ENCODE measurements around the gene LTBP1. TPM values are rescaled to one million over a fixed set of nuclear protein-coding genes. Genes with fewer than 3 reads are reported as not detected.

LTBP1 gene
- total RNA-seq, 1 experiment from 2014 or later = 11.8 TPM

GRCh38 chr2:33288011-33288410 lies 341.3 kb downstream of the LTBP1 start:
- DNase-seq = no peak
- no peak overlapping the region for H3K4me2 ChIP-seq (ENCODE audit: low read depth, low read length, poor library complexity, severe bottlenecking)
- no peaks in the 10 kb centered on the region for H3K27me3 ChIP-seq (ENCODE audit: low read length)
- no peak overlapping the region for H3K4me3 ChIP-seq (ENCODE audit: low read length)
- no peaks in the 10 kb centered on the region for H3K36me3 ChIP-seq (ENCODE audit: insufficient read depth, low read length)
- H3K9ac ChIP-seq (ENCODE audit: low read length) = no peak overlapping the region
- peaks cover 30% of the 10 kb centered on the region for H3K4me1 ChIP-seq (ENCODE audit: low read length)
- H2AFZ ChIP-seq (ENCODE audit: low read length) = no peak overlapping the region
- no peaks in the 10 kb centered on the region; the same call in 1 of the 2 replicates for H3K9me2 ChIP-seq (replicated peaks; ENCODE audit: insufficient read depth, low read length)
- H3K9me3 ChIP-seq (ENCODE audit: low read length) = no peaks in the 10 kb centered on the region
- H3K27ac ChIP-seq (ENCODE audit: low read length) = no peak overlapping the region
- no peaks in the 10 kb centered on the region for H3K79me2 ChIP-seq (ENCODE audit: low read length)
- H4K20me1 ChIP-seq (ENCODE audit: insufficient read depth, low read depth, low read length) = no peaks in the 10 kb centered on the region

GRCh38 chr2:33289961-33290360 lies 343.2 kb downstream of the LTBP1 start:
- Histone ChIP-seq H3K9me3 (ENCODE audit: low read length) (no peaks in the 10 kb centered on the region), H3K4me1 (ENCODE audit: low read length) (peaks cover 34% of the 10 kb centered on the region), H3K4me3 (ENCODE audit: low read length) (peak overlapping the region; percentile 12; the same call in 1 of the 2 replicates), H3K9ac (ENCODE audit: low read length) (peak overlapping the region; percentile 18; the same call in 1 of the 2 replicates), H3K79me2 (ENCODE audit: low read length) (no peaks in the 10 kb centered on the region), H3K36me3 (ENCODE audit: insufficient read depth, low read length) (no peaks in the 10 kb centered on the region), H3K27me3 (ENCODE audit: low read length) (no peaks in the 10 kb centered on the region), H3K27ac (ENCODE audit: low read length) (peak overlapping the region; percentile 72), H4K20me1 (ENCODE audit: insufficient read depth, low read depth, low read length) (no peaks in the 10 kb centered on the region), H3K4me2 (ENCODE audit: low read depth, low read length, poor library complexity, severe bottlenecking) (peak overlapping the region; percentile 48), H3K9me2 (replicated peaks; ENCODE audit: insufficient read depth, low read length) (no peaks in the 10 kb centered on the region; the same call in 1 of the 2 replicates), H2AFZ (ENCODE audit: low read length) (0 out of 2 replicates have a peak overlapping the region, but pooled peaks have one; percentile 18)
- DNase-seq = peak; percentile 45

- Histone ChIP-seq H3K9ac (ENCODE audit: low read length) (no peak overlapping the region), H3K36me3 (ENCODE audit: insufficient read depth, low read length) (no peaks in the 10 kb centered on the region), H3K9me3 (ENCODE audit: low read length) (no peaks in the 10 kb centered on the region), H3K4me1 (ENCODE audit: low read length) (peaks cover 34% of the 10 kb centered on the region), H3K4me3 (ENCODE audit: low read length) (no peak overlapping the region; the same call in 1 of the 2 replicates), H3K9me2 (replicated peaks; ENCODE audit: insufficient read depth, low read length) (no peaks in the 10 kb centered on the region; the same call in 1 of the 2 replicates), H4K20me1 (ENCODE audit: insufficient read depth, low read depth, low read length) (no peaks in the 10 kb centered on the region), H3K79me2 (ENCODE audit: low read length) (no peaks in the 10 kb centered on the region), H3K4me2 (ENCODE audit: low read depth, low read length, poor library complexity, severe bottlenecking) (peak overlapping the region; percentile 48), H3K27ac (ENCODE audit: low read length) (peak overlapping the region; percentile 72), H2AFZ (ENCODE audit: low read length) (no peak overlapping the region), H3K27me3 (ENCODE audit: low read length) (no peaks in the 10 kb centered on the region)
- DNase-seq = no peak
Observed at GRCh38 chr2:33291278-33292013, 344.7 kb downstream of the LTBP1 start.

- Histone ChIP-seq H3K36me3 (ENCODE audit: insufficient read depth, low read length) (no peaks in the 10 kb centered on the region), H3K79me2 (ENCODE audit: low read length) (no peaks in the 10 kb centered on the region), H3K9me3 (ENCODE audit: low read length) (no peaks in the 10 kb centered on the region), H3K27me3 (ENCODE audit: low read length) (no peaks in the 10 kb centered on the region), H4K20me1 (ENCODE audit: insufficient read depth, low read depth, low read length) (no peaks in the 10 kb centered on the region), H3K27ac (ENCODE audit: low read length) (no peak overlapping the region), H3K4me2 (ENCODE audit: low read depth, low read length, poor library complexity, severe bottlenecking) (no peak overlapping the region), H3K9me2 (replicated peaks; ENCODE audit: insufficient read depth, low read length) (no peaks in the 10 kb centered on the region; the same call in 1 of the 2 replicates), H3K9ac (ENCODE audit: low read length) (no peak overlapping the region), H3K4me3 (ENCODE audit: low read length) (no peak overlapping the region), H2AFZ (ENCODE audit: low read length) (no peak overlapping the region), H3K4me1 (ENCODE audit: low read length) (peaks cover 34% of the 10 kb centered on the region)
- no peak for DNase-seq
Observed at GRCh38 chr2:33292063-33292462, 345.3 kb downstream of the LTBP1 start.

- Histone ChIP-seq H3K9me3 (ENCODE audit: low read length) (no peaks in the 10 kb centered on the region), H3K4me3 (ENCODE audit: low read length) (no peak overlapping the region), H3K9me2 (replicated peaks; ENCODE audit: insufficient read depth, low read length) (no peaks in the 10 kb centered on the region; the same call in 1 of the 2 replicates), H3K4me1 (ENCODE audit: low read length) (peaks cover 34% of the 10 kb centered on the region), H3K79me2 (ENCODE audit: low read length) (no peaks in the 10 kb centered on the region), H3K4me2 (ENCODE audit: low read depth, low read length, poor library complexity, severe bottlenecking) (no peak overlapping the region), H3K27me3 (ENCODE audit: low read length) (no peaks in the 10 kb centered on the region), H2AFZ (ENCODE audit: low read length) (no peak overlapping the region), H3K27ac (ENCODE audit: low read length) (no peak overlapping the region), H3K36me3 (ENCODE audit: insufficient read depth, low read length) (no peaks in the 10 kb centered on the region), H4K20me1 (ENCODE audit: insufficient read depth, low read depth, low read length) (no peaks in the 10 kb centered on the region), H3K9ac (ENCODE audit: low read length) (no peak overlapping the region)
- no peak for DNase-seq
Observed at GRCh38 chr2:33292981-33293595, 346.3 kb downstream of the LTBP1 start.

- no peaks in the 10 kb centered on the region for H3K79me2 ChIP-seq (ENCODE audit: low read length)
- no peaks in the 10 kb centered on the region for H4K20me1 ChIP-seq (ENCODE audit: insufficient read depth, low read depth, low read length)
- no peaks in the 10 kb centered on the region for H3K9me2 ChIP-seq (replicated peaks; ENCODE audit: insufficient read depth, low read length)
- H3K27ac ChIP-seq (ENCODE audit: low read length) = no peak overlapping the region
- no peaks in the 10 kb centered on the region for H3K27me3 ChIP-seq (ENCODE audit: low read length)
- no peak overlapping the region for H2AFZ ChIP-seq (ENCODE audit: low read length)
- DNase-seq = no peak
- H3K9me3 ChIP-seq (ENCODE audit: low read length) = no peaks in the 10 kb centered on the region
- H3K9ac ChIP-seq (ENCODE audit: low read length) = no peak overlapping the region
- no peak overlapping the region for H3K4me3 ChIP-seq (ENCODE audit: low read length)
- no peaks in the 10 kb centered on the region for H3K36me3 ChIP-seq (ENCODE audit: insufficient read depth, low read length)
- peaks cover 3% of the 10 kb centered on the region for H3K4me1 ChIP-seq (ENCODE audit: low read length)
- H3K4me2 ChIP-seq (ENCODE audit: low read depth, low read length, poor library complexity, severe bottlenecking) = no peak overlapping the region
Observed at GRCh38 chr2:33298233-33298632, 351.5 kb downstream of the LTBP1 start.

- H4K20me1 ChIP-seq (ENCODE audit: insufficient read depth, low read depth, low read length) = no peaks in the 10 kb centered on the region
- H2AFZ ChIP-seq (ENCODE audit: low read length) = no peak overlapping the region
- no peaks in the 10 kb centered on the region for H3K27me3 ChIP-seq (ENCODE audit: low read length)
- H3K36me3 ChIP-seq (ENCODE audit: insufficient read depth, low read length) = no peaks in the 10 kb centered on the region
- H3K9ac ChIP-seq (ENCODE audit: low read length) = no peak overlapping the region
- H3K79me2 ChIP-seq (ENCODE audit: low read length) = no peaks in the 10 kb centered on the region
- H3K27ac ChIP-seq (ENCODE audit: low read length) = no peak overlapping the region
- H3K9me2 ChIP-seq (replicated peaks; ENCODE audit: insufficient read depth, low read length) = no peaks in the 10 kb centered on the region
- no peak for DNase-seq
- H3K4me2 ChIP-seq (ENCODE audit: low read depth, low read length, poor library complexity, severe bottlenecking) = no peak overlapping the region
- no peaks in the 10 kb centered on the region for H3K4me1 ChIP-seq (ENCODE audit: low read length)
- H3K9me3 ChIP-seq (ENCODE audit: low read length) = no peaks in the 10 kb centered on the region
- no peak overlapping the region for H3K4me3 ChIP-seq (ENCODE audit: low read length)
Observed at GRCh38 chr2:33301355-33301754, 354.6 kb downstream of the LTBP1 start.

- H3K4me1 ChIP-seq (ENCODE audit: low read length) = no peaks in the 10 kb centered on the region
- H3K4me2 ChIP-seq (ENCODE audit: low read depth, low read length, poor library complexity, severe bottlenecking) = no peak overlapping the region
- no peak overlapping the region for H3K4me3 ChIP-seq (ENCODE audit: low read length)
- H3K36me3 ChIP-seq (ENCODE audit: insufficient read depth, low read length) = no peaks in the 10 kb centered on the region
- H3K9me2 ChIP-seq (replicated peaks; ENCODE audit: insufficient read depth, low read length) = no peaks in the 10 kb centered on the region
- no peaks in the 10 kb centered on the region for H3K9me3 ChIP-seq (ENCODE audit: low read length)
- H2AFZ ChIP-seq (ENCODE audit: low read length) = no peak overlapping the region
- no peak for DNase-seq
- no peaks in the 10 kb centered on the region for H4K20me1 ChIP-seq (ENCODE audit: insufficient read depth, low read depth, low read length)
- H3K79me2 ChIP-seq (ENCODE audit: low read length) = no peaks in the 10 kb centered on the region
- no peaks in the 10 kb centered on the region for H3K27me3 ChIP-seq (ENCODE audit: low read length)
- no peak overlapping the region for H3K9ac ChIP-seq (ENCODE audit: low read length)
- H3K27ac ChIP-seq (ENCODE audit: low read length) = no peak overlapping the region
Observed at GRCh38 chr2:33302348-33302747, 355.6 kb downstream of the LTBP1 start.
